ENCODE measurements around the gene CD9. TPM values are rescaled to one million over a fixed set of nuclear protein-coding genes. Genes with fewer than 3 reads are reported as not detected.
"Not testable (repeated sequence)": the region's sequence is repeated elsewhere in the genome, so short reads cannot be mapped to it uniquely, and the experiment has no call there.

CD9 gene
- total RNA-seq, 1 experiment from 2014 or later, result 43.6 TPM

DNA sequence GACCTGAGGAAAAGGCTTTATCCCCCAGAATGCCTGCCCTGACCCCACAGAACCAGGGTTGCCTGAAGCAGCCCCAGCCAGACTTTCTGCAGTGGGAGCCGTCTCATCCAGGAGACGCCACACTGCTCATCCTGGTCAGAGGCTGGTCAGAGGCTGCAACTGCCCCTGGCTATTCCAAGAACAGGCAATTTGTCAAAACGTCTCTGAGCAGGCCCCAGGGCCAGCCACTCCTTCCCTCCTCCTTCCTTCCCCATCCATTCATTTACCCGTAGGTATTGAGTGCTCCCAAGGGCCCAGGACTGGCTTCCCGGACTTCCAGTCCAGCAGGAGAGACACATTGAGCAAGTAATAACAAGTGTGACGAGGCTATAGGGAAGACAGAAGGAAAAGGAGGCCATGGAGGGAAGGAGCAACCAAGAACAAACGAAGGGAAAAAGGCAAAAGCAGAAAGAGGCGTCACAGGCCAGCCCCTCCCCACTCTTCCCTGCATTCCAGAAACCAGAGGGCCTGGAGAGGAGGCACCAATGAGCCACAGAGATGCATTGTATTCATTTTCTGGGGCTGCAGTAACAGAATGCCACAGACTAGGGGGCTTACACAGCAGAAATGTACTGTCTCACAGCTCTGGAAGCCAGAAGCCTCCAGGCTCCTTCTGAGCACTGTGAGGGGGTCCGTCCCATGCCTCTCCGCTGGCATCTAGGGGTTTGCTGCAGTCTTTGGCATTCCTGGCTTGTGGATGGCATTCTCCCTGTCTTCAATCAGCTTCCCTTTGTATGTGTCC lies 21.0 kb upstream of the CD9 start:
- no peak for DNase-seq (ENCODE audit: extremely low read depth, low read depth)

DNA sequence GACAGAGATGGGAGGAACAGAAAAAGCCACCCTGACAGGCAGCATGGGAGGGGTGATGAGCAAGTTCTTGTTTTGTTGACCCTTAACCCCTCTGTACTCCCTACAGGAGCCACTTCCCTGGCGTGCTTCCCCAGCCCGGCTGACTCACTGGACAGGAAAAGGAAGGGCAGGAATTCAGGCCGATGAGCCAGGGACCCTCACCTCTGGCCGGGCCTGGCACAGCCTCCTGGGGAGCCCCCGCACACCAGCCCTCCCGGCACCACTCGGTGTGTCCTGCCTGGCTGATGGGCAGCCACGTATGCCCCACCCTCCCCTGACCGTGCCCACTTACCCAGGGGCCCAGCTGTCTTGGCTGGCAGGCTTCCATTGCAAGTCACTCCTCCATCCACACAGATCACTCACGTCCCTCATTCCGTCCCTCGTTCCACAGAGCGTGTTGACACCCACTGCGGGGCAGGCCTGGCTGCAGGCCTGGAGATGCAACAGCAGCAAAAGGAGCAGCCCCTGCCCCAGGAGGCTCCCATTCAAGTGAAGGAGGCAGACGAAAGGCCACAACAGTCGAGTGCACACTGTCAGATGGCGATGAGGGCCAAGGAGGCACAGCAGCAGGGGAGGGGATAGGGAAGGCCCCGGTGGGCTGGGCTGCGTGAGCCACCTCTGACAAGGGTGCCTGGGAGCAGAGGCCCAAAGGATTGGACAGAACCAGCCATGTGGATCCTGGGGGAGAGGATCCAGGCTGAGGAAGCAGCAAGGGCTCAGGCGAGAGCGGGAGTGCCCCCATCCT lies 19.7 kb upstream of the CD9 start:
- no peak for DNase-seq (ENCODE audit: extremely low read depth, low read depth)

DNA sequence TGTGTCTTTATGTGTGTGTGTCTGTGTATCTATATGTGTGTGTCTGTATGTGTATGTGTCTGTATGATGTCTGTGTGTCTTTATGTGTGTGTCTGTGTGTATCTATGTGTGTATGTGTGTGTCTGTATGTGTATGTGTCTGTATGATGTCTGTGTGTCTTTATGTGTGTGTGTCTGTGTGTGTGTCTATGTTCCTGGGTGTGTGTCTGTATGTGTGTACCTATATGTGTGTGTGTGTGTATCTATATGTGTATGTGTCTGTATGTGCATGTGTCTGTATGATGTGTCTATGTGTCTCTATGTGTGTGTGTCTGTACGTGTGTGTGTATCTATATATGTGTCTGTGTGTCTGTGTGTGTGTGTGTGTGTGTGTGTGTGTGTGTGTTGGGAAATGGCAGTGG lies 19.0 kb upstream of the CD9 start:
- no peak for DNase-seq (ENCODE audit: extremely low read depth, low read depth)

DNA sequence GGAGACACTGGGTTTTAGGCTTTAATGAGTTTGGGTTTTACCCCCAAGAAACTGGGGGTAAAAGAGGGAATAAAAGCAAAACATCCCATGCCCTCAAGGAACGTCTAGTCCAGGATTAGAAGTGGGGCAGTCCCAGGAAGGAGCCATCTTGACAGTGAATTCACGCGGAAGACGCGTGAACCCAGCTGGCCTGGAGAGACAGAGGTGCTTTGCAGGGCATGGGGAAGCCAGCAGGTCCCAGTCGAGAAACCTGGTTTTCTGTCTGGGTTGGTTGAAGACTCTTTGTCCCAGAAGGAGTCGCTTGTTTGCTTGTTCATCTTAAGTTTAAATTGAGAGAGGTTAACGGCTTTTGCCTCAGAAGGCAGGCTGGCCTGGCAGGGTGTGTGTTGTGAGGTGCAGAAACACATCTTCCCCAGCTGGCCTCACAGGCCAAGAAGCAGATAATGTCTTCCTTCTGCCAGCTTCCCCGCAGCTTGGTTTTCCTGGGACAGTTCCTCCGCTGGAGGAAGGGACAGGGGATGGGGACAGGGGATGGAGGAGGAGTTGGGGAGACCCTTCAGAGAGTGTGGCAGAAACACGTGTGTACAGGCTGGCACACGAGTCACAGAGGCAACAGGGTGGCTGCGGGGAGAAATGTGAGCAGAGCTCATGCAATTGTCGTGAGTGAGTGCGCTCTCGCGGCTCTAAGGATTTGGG lies 18.5 kb upstream of the CD9 start:
- DNase-seq (ENCODE audit: extremely low read depth, low read depth), result no peak

GRCh38 chr12:6182279-6182898 lies 17.8 kb upstream of the CD9 start:
- no peak for DNase-seq (ENCODE audit: extremely low read depth, low read depth)

GRCh38 chr12:6183689-6184428 lies 16.3 kb upstream of the CD9 start:
- no peak for DNase-seq (ENCODE audit: extremely low read depth, low read depth)

DNA sequence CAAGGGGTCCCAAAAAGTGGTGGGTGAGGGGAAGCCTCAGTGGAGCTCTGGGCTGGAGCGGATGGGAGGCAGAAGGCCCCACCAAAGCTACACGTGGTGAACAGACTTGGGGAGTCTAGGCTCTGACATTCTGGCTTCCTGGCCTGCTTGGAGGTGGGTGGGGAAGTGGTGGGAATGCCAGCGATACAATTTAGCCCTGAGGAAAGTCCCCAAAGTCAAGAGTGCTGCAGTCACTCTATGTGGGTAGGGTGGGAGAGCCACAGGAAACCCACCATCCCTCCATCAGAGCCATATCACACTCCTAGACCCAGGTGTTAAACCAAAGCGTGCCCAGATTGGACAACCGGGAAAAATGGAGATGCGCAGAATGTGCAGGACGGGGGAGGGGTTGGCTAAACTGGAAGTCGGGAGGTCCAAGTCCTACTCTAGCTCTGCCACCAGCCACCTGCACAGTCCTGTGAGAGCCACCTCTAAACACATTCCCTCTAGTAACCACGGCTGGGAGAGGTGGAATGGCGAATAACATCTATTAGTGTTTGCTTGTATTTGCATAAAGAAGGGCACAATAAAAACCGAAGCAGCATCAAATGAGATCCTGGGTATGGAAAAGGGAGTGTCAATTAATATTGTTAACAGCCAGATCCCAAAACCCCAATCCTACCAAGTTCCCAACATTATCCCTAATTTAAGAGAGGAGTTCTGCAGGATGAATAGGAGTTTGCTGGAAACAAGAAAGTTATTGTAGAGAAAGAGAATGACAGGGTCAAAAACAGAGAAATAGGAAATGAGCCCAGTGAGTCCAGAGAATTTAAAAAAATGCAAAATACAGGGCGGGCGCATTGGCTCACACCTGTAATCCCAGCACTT lies 14.0 kb upstream of the CD9 start:
- DNase-seq (ENCODE audit: extremely low read depth, low read depth), result no peak

DNA sequence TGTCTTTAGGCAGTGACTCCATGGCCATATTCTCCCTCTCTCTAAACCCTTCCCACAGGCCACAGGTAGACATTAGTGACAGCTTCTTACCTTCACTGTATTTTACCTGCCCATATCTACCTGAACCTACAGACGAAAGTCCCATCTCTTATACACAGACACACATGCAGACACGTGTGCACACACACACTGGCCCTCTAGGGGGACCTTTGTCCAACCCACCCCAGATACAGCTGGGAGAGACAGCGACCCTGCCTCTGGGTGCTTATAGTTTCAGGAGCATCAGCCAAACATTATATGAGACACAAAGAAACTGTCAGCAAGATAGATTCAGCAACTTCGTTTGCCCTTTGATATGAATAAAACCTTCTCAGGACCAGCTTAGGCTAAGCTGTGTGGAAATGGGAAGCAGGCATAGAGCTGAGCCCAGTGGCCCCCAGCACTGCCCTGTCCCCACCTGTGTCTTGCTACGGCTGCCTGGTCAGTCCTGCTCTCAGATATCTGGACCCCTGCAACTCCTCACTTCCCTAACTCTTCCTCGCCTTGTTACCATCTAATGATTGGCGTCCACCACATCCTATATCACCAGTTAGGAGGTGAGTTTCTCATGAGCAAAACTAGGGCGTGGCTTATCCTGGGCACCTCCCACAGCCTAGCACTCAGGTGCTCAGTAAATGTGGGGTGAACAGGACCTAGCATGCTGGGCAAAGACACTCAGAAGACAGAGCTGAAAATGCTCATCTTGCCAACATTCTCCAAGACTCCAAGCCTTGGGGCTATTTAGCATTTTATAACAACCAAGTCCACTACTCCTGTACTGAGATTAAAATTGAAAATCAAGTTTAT lies 12.0 kb upstream of the CD9 start:
- DNase-seq (ENCODE audit: extremely low read depth, low read depth), result no peak

DNA sequence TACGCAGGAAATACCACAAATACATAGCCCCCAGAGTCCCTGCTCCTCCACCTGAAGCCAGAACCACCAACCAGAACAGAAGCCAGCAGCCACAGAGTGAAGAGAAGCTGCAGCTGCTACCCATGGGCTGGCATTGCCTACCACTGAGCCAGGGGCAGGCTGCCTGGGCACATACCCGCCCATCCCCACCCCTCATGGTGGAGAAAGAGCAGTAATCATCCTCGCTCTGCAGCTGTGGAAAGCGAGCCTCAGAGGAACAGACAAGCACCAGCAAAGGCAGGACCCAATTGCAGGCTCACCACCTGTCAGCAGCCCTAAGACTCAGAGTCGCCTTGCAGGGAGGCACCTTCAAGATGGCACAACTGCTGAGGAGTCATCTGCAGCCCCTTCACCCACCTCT lies 11.2 kb upstream of the CD9 start:
- DNase-seq (ENCODE audit: extremely low read depth, low read depth), result no peak

- not testable (repeated sequence) for DNase-seq (ENCODE audit: extremely low read depth, low read depth)
These were observed 10.1 kb upstream of the CD9 start for GRCh38 chr12:6189952-6190598.

DNA sequence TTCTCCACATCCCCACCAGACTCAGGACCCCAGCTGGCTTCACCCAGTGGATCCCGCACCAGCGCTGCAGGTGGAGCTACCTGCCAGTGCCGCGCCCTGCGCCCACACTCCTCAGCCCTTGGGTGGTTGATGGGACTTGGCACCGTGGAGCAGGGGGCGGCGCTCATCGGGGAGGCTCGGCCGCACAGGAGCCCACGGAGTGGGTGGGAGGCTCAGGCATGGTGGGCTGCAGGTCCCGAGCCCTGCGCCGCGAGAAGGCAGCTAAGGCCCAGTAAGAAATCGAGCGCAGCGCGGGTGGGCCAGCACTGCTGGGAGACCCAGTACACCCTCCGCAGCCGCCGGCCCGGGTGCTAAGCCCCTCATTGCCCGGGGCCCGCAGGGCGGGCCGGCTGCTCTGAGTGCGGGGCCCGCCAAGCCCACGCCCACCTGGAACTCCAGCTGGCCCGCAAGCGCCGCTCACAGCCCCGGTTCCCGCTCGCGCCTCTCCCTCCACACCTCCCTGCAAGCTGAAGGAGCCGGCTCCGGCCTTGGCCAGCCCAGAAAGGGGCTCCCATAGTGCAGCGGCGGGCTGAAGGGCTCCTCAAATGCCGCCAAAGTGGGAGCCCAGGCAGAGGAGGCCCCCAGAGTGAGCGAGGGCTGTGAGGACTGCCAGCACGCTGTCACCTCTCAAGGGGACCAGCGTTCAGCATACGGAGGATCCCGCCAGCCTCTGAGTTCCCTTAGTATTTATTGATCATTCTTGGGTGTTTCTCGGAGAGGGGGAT lies 9.3 kb upstream of the CD9 start:
- DNase-seq (ENCODE audit: extremely low read depth, low read depth), result not testable (repeated sequence)

- DNase-seq (ENCODE audit: extremely low read depth, low read depth), result no peak
These were observed 7.4 kb upstream of the CD9 start for GRCh38 chr12:6192604-6193380.

DNA sequence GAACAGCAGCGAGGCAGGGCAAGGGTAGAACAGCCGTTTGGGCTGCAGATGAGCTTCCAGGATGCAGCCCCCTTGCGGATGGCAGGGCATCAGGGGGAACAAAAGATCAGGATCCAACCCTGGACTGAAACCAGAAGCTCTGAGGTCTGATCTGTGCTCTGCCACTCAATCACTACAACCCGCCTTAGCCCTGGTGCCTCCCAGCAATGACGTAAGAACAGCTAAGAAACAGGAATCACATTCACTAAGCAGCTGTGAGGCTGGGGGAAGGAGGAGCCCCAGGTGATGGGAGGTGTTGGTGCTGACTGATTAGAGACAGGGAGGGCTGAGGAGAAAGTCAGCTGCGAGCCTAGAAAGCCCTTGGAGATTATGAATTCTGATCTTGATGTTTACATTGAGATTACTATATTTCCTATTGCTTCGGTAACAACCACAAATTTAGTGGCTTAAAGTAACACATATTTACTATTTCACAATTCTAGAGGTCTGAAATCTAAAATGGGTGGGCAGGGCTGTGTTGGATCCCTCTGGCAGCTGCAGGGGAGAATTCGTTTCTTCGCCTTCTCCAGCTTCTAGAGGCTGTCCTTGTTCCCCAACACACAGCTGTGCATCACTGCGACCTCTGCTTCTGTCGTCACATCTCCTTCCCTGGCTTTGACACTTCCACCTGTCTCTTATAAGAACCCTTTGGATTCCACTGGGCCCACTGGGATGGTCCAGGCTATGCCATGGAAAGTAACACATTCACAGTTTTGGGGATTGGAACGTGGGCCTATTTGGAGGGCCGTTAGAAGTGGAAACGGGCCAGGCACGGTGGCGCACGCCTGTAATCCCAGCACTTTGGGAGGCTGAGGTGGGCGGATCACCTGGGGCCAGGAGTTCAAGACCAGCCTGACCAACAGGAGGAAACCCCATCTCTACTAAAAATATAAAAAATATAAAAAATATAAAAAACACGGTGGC lies 6.1 kb upstream of the CD9 start:
- DNase-seq (ENCODE audit: extremely low read depth, low read depth), result no peak

- peak; percentile 76 for DNase-seq (ENCODE audit: extremely low read depth, low read depth)
These were observed 4.3 kb upstream of the CD9 start for GRCh38 chr12:6195665-6196535.
